Osteoblast (primary cell): ENCODE results near the gene CCR3. TPM values are rescaled to one million over a fixed set of nuclear protein-coding genes. Genes with fewer than 3 reads are reported as not detected.

Experiments used
- DNase-seq: peaks from one replicate; pipeline ENCODE4 v3.0.0; 2011; ENCODE audit warnings: low spot score, mixed read lengths; ENCODE audit not compliant: insufficient read length; ENCODE audit errors: missing footprints
- H2AFZ ChIP-seq: 2 replicates; pipeline ENCODE4 v1.6.0; 2011; ENCODE audit warnings: mild to moderate bottlenecking, low read length
- H3K27ac ChIP-seq: 2 replicates; pipeline ENCODE4 v1.5.1; 2011; ENCODE audit warnings: mild to moderate bottlenecking, low read depth, low read length, moderate library complexity
- H3K27me3 ChIP-seq: 2 replicates; pipeline ENCODE4 v1.6.0; 2012; ENCODE audit warnings: mild to moderate bottlenecking, control low read depth, inconsistent platforms, low read length, moderate library complexity; ENCODE audit not compliant: insufficient read depth
- H3K36me3 ChIP-seq: 2 replicates; pipeline ENCODE4 v1.5.1; 2011; ENCODE audit warnings: mild to moderate bottlenecking, low read length, control low read depth, moderate library complexity; ENCODE audit not compliant: insufficient read depth
- H3K4me1 ChIP-seq: 2 replicates; pipeline ENCODE4 v1.5.1; 2011; ENCODE audit warnings: mild to moderate bottlenecking, low read length, control low read depth, moderate library complexity; ENCODE audit not compliant: insufficient read depth
- H3K4me2 ChIP-seq: 2 replicates; pipeline ENCODE4 v1.6.0; 2011; ENCODE audit warnings: mild to moderate bottlenecking, low read length; ENCODE audit not compliant: insufficient read depth
- H3K4me3 ChIP-seq: fragments of 200-600 bp; sonication (generic); 3 replicates; pipeline ENCODE4 v1.5.1; 2012; ENCODE audit warnings: mild to moderate bottlenecking, low read length, inconsistent platforms; ENCODE audit not compliant: insufficient read depth
- H3K79me2 ChIP-seq: 2 replicates; pipeline ENCODE4 v1.6.0; 2012; ENCODE audit warnings: mild to moderate bottlenecking, low read length, control low read depth, inconsistent platforms; ENCODE audit not compliant: insufficient read depth
- H3K9me3 ChIP-seq: 2 replicates; pipeline ENCODE4 v1.5.1; 2011; ENCODE audit warnings: low read depth, low read length, control low read depth
- H4K20me1 ChIP-seq: 2 replicates; pipeline ENCODE4 v1.6.0; 2012; ENCODE audit warnings: mild to moderate bottlenecking, low read length, control low read depth; ENCODE audit not compliant: insufficient read depth
- CTCF ChIP-seq: IDR thresholded peaks from 2 replicates; pipeline ENCODE4 v1.5.1; 2011; ENCODE audit warnings: mild to moderate bottlenecking, low read depth, low read length, moderate library complexity; ENCODE audit errors: extremely low read depth
- total RNA-seq: library from RNA; depleted of rRNA; stranded (reverse); fragments of >200 nt; gene quantifications from 2 replicates; pipeline ENCODE4 v1.2.3, GENCODE V29; 2012

CCR3 gene
- total RNA-seq, 1 donor, result not detected

- no peak overlapping the region for H2AFZ ChIP-seq
- no peaks in the 10 kb centered on the region for H4K20me1 ChIP-seq
- H3K9me3 ChIP-seq, result no peaks in the 10 kb centered on the region
- TF ChIP-seq CTCF, result no peak
- no peaks in the 10 kb centered on the region for H3K4me1 ChIP-seq
- no peak overlapping the region for H3K4me2 ChIP-seq
- DNase-seq, result no peak
- H3K79me2 ChIP-seq, result no peaks in the 10 kb centered on the region
- H3K36me3 ChIP-seq, result no peaks in the 10 kb centered on the region
- no peak overlapping the region for H3K27ac ChIP-seq
- H3K4me3 ChIP-seq, result no peak overlapping the region
- H3K27me3 ChIP-seq, result peaks cover 47% of the 10 kb centered on the region
Measured at GRCh38 chr3:46221391-46221790, 20.9 kb upstream of the CCR3 start.

- Histone ChIP-seq H3K36me3 (no peaks in the 10 kb centered on the region), H3K27me3 (peaks cover 49% of the 10 kb centered on the region), H3K4me2 (no peak overlapping the region), H2AFZ (no peak overlapping the region), H3K27ac (no peak overlapping the region), H3K4me1 (no peaks in the 10 kb centered on the region), H3K4me3 (no peak overlapping the region), H3K79me2 (no peaks in the 10 kb centered on the region), H3K9me3 (no peaks in the 10 kb centered on the region), H4K20me1 (no peaks in the 10 kb centered on the region)
- peak; percentile 18 for DNase-seq
- no peak for TF ChIP-seq CTCF
Measured at GRCh38 chr3:46221938-46222337, 20.3 kb upstream of the CCR3 start.

GRCh38 chr3:46222435-46223161 lies 19.7 kb upstream of the CCR3 start:
- Histone ChIP-seq H3K27me3 (peaks cover 46% of the 10 kb centered on the region), H2AFZ (no peak overlapping the region), H4K20me1 (no peaks in the 10 kb centered on the region), H3K27ac (no peak overlapping the region), H3K9me3 (no peaks in the 10 kb centered on the region), H3K36me3 (no peaks in the 10 kb centered on the region), H3K4me2 (no peak overlapping the region), H3K79me2 (no peaks in the 10 kb centered on the region), H3K4me3 (no peak overlapping the region), H3K4me1 (no peaks in the 10 kb centered on the region)
- DNase-seq, result no peak
- no peak for TF ChIP-seq CTCF

GRCh38 chr3:46228260-46229242 lies 13.7 kb upstream of the CCR3 start:
- Histone ChIP-seq H3K27me3 (peaks cover 43% of the 10 kb centered on the region), H3K36me3 (no peaks in the 10 kb centered on the region), H3K79me2 (no peaks in the 10 kb centered on the region), H3K4me1 (no peaks in the 10 kb centered on the region), H3K9me3 (no peaks in the 10 kb centered on the region), H2AFZ (no peak overlapping the region), H4K20me1 (no peaks in the 10 kb centered on the region), H3K4me3 (no peak overlapping the region), H3K4me2 (no peak overlapping the region), H3K27ac (no peak overlapping the region)
- TF ChIP-seq CTCF, result no peak
- DNase-seq, result peak; percentile 21
